Frontal cortex (tissue), 4 donors: ENCODE data around the gene ATXN3L. TPM values are rescaled to one million over a fixed set of nuclear protein-coding genes. Genes with fewer than 3 reads are reported as not detected.

ENCODE experiments used
- DNase-seq, 2 donors: peaks; one replicate each; pipeline ENCODE4 v3.0.0; 2012; ENCODE audit warnings: low spot score in 2 of 2
- FAIRE-seq: peaks from 2 replicates; lab custom pipeline; 2012; peaks lifted over from hg19 to GRCh38; lab: Jason Lieb, UNC
- total RNA-seq: library from RNA; depleted of rRNA; stranded (reverse); fragments of >200 nt; gene quantifications from one replicate; pipeline ENCODE4 v1.2.3, GENCODE V29; 2014
- donor health status: control.
- donor health status: control.
- donor health status: control.

Gene ATXN3L
- not detected for total RNA-seq

DNA sequence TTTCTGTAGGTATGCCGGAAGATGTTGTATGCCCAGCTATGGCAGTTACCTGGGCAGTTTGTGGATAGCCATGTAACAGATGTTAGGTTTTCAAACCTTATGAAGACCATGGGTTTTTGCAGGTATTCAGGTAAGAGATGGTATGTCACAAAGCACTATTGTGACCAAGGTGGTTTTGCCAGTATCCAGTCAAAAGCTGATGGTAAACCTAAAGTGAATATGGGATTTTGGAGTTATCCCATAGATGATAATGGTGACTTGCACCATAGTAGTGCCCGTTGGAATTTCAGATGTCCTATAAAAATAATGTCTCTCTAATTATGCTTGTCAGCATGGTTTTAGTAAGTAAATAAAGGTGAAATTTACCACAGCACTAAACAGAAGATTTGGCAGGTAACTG, at the start of gene ATXN3L:
ATXN3L (minus strand) TSS at position 101 of the 400 bp plus-strand sequence. CDS start 119 bp downstream, outside the sequence.
- no peak for FAIRE-seq

DNA sequence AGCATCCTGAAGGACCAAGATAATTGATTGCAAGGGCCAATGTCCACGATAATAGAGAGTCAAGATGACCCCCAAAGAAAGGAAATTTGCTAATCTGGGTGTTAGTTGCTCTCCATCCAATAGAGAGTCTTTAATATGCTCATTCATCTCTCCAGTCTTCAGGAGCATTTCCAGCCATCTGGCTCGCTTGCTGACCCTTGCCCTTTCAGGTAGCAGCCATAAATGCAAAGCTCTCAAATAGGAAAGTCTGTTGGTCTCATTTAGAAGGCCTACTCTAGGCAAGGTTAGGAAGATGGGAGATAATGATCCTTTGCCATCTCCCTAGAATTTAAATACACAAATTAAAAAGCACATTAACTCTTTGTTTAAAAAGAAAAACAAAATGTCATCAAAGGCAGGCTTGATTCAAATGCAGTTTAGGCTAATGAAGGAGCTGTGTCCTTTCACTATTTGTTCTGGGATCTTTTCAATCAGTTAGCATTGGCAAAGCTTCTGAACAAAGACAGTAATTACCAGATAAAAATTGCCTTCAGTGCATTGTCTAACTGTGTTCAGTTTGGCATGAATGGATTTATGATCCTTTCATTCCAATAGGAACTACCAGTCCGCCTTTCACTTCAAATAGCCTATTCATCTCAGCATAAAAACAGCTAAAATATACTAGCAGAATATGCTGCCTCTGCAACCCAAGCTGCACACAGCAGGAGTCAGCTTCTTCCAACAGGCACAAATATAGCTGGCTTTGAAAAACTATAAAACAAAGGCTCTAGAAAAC, 49.6 kb upstream of the ATXN3L start:
- FAIRE-seq = no peak

More for the DNA sequence above, at the start of gene ATXN3L:
- no peak for DNase-seq

DNA sequence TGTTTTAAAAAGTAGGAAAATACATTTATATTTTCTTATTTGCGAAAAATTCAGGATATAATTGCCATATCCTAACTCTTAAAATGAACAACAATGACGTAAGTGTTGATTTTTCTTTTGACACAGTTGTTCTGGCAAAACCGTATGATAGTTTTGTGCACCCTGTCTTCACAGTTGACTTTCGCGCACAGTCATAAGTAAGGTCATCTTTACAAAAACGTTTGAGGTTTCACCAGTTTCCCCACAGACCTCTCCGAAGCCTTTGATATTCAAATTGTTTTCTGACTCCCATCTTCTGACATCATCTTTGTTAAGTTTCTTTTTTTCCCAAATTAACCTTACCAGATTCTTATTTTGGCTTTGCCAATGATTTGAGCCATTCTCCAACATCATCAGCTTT, 48.1 kb upstream of the ATXN3L start:
- DNase-seq = no peak
- no peak for FAIRE-seq

More for the DNA sequence above, 49.6 kb upstream of the ATXN3L start:
- no peak for DNase-seq

DNA sequence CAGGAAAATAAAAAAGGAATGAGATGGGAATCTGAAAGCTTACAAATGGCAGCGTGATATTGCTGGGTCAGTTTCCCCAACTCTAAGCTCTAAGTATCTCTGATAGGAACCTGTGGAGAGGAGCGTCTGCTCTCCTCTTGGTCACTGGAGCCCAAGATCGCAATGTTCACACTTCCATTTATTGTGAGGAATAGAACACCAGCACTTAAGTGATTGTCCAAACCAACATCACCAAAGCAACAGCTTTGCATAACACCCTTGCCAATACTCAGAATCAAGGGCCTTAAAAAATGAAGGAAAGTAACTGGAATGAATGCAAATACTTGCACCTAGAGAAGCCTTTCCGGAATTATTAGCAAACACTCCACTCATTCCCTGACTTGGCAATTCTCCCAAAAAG, 46.8 kb upstream of the ATXN3L start:
- FAIRE-seq = no peak

DNA sequence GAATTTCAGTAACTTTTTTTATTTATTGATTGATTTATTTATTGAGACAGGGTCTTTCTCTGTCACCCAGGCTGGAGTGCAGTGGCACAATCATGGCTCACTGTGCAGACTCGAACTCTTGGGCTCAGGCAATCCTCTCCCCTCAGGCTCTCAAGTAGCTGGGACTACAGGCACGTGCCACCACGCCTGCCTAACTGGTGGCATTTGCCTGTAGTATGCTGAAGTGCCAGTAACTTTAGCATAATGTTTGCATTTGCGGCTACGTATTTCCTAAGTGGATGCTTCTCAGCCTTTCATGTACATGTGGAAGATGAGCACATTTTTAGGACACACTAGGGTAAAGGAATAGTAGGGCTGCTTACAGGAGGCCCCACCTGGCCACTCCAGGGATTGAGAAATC, 45.3 kb upstream of the ATXN3L start:
- no peak for DNase-seq
- FAIRE-seq = no peak

More for the DNA sequence above, 46.8 kb upstream of the ATXN3L start:
- DNase-seq = no peak

DNA sequence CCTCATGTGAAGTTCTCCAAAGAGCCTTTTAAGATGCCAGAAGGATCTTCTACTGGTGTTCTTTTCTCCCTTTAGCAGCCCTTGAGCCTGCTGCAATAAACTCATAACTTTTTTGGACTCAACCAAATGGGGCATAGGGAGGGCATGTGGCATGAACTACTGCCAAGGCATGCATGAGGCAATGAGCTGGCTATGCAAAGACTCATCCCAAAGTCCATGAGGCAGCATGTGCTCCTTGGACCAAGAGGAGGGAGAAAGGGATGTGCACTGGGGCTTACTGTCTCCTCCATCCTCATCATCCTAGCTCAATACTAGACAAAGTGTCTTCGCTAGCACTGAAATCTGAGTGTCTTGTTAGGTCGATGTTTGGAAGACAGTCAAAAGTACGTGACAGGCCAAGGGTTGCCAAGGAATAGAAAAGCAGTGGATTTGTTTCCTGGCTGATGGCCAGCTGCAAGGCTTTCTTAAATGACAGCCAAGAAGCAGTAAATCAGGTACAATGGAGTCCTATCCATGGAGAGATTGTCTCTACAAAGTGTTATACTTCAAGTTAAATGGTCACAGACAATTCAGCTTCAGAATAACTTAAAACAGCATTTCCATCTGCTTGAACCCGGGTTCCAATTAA, 44.5 kb upstream of the ATXN3L start:
- DNase-seq (no peak), FAIRE-seq (no peak)

DNA sequence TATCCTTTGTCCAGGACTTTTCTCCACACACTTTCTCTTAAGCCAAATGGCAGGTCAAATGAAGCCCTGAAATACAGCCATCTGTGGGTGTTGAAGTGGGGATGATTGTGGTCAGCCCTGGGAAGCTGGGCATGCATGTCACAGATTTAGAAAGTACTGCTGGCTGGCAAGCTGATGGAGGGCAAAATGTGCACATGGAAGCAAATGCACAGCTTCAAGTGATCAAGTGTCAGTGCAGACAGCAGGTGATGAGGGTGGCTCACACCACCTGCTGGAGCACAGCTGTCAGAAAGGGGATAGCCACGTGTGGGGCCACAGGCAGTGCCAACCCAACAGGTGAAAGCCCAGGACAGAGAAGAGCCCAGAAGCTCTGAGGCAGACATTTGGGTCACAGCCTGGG, 40.3 kb upstream of the ATXN3L start:
- no peak for FAIRE-seq
- DNase-seq = no peak

DNA sequence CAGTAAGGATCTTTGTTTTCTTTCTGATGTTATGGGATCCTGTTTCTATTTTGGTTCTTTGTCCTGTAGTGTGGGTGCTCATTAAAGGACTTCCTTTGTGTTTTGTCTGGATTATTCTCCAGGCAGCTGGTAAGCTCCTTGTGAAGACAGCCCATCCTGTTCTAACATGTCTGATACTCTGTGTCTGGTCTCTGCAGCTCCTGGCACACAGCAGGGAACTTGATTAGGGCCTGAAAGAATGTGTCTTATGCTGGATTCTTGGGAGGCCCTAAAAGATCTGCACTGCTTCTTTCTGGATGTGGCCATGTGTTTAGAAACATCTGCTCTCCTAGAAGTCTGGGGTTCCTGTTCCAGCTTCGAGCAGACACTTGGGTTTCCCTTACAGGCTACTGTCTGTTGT, 38.1 kb upstream of the ATXN3L start:
- FAIRE-seq (no peak), DNase-seq (no peak)

DNA sequence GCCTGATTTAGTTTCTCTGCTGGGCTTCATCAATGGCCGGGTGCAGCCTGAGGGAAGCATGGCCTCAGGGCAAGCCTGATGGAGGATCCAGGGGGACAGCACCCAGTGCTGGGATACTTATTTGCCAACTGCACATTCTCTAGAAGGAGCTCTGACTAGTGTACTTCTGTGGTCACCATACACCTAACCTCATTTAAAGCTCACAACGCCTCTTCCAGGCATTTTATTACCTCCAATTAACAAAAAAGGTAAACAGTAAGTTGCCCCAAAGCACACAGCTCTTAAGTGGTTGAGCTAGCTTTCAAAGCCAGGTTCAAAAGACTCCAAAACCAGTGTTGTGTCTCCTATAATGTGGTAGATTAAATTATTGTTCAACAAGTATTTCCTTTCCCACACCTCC, 26.8 kb upstream of the ATXN3L start:
- DNase-seq (no peak), FAIRE-seq (no peak)

DNA sequence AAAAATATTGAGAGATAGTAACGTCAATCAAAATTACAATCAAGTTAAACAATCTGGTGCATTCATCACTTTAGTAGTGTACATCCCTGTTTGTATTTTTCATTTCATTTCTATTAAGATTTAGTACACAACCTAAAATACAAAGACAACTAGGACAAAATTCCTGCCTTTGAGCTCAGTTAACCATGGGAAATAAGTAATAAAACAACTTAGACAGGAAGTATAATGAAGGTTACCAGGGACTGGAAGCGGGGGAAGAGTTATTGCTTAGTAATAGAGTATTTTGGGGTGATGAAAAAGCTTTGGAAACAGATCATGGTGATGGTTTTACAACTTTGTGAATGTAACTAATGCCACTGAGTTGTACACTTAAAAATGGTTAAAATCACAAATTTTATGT, 25.6 kb upstream of the ATXN3L start:
- no peak for FAIRE-seq
- DNase-seq = no peak

DNA sequence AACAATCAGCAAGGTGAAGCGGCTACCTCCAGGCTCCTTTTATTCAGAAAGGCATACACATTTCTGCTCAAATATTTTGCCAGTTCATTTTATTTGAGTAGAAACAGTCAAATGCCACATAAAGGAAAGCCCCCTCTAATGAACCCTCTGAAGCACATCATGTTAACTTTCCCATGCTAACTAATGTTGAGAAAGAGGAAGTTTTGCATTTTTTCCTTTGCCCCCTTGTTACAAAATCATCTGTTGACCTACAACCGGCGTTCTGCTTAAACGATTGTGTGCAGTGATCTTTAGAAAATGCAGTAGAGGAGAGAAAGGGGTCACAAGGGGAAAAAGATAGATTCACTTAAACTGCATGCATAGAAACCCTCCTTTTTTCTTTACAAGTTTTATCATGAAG, 25.2 kb upstream of the ATXN3L start:
- FAIRE-seq (no peak), DNase-seq (no peak)

DNA sequence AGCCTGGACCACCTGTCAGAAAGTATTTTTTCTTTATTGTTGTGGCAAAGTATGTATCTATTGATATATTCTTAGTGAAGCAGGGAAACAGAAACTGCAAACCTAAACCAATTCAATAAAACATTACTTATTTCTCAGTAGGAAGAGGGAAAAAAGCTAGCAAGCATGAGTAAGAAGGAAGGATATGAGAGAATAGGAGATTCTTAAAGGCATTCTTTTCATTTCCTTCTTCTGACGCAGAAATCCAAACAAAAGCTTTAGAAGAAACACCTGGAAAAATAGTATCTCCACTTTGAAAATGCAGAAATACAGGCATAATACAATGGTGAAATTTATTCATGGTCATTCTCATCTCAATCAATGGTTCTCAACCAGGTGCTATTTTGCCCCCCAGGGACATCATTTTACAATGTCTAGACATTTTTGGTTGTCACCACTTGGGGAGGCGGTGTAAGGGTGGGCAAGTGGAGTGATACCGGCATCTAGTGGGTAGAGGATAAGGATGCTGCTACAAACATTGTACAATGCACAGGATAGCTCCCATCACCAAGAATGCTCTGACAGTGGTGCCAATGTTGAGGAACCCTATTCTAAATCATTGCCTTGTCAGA, 21.7 kb upstream of the ATXN3L start:
- no peak for FAIRE-seq
- DNase-seq = no peak

DNA sequence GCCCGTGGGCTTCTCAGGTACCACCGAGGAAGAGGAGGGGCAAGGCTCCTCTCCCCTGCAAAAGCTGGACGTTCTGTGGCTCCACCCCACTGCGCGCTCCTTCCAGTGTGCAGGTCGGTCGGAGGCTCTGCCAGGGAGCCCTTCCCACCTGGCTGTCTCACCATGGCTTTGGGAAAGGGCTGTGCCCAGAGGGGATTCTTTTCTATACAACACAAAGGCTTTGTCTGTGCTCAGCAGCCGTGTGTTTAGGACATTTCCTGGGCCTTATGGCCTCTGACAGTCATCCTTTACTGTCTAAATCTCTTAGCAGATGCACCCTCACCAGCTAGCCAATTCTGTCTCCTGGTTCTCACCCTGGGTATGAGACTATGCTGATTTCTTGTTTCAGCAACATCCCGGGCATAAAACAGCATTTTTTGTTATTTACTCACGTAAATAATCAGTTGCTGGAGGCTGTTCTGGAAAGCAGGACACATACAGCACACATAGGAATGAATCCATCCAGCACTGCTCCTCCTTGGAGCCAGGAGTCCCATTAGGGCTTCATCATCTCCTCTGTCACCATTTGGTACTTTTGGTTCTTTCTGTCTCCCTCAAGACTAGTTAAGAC, 20.4 kb upstream of the ATXN3L start:
- DNase-seq (no peak), FAIRE-seq (no peak)

DNA sequence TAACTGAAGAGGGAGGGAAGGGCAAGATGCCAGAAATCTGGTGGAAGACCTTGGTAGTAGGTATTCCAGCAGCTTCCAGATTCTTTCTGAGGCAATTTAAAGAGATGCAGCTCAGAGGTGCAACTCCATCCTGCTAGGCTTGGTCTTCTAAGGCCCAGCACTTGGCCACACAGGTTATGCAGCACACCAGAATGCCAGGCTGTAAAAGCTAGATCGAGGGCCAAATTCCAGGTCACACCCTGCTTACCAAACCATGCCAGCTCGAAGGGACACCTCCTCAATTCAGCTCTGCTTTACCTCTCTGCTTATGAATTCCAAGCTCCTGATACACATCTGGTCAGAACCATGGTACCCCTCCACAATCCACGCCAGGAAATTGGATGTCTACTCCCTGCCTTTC, 19.8 kb upstream of the ATXN3L start:
- FAIRE-seq (no peak), DNase-seq (no peak)

DNA sequence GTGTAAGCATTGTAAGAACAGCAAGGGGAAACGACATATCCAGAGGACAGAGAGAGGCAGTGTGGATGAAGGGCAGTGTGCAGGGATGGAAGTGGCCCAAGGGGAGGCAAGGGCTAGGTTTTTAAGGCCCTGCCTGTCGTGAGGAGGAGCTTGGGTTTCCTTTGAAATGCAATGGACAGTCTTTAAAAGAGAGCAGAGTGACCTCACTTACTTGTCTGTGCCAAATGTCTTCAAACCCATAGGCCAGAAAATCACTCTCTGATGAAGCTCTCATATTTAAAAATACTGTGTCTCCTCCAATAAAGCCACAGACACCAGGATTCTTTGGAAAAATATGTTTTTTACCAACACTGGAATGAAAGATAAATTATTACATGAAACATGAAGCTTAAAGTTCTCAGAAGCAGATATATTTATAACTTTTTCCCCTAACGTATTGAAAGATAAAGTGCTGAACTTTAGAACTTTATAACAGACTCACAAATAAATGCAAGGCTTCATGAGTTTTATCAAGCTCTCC, 19.2 kb upstream of the ATXN3L start:
- no peak for FAIRE-seq
- DNase-seq = no peak

DNA sequence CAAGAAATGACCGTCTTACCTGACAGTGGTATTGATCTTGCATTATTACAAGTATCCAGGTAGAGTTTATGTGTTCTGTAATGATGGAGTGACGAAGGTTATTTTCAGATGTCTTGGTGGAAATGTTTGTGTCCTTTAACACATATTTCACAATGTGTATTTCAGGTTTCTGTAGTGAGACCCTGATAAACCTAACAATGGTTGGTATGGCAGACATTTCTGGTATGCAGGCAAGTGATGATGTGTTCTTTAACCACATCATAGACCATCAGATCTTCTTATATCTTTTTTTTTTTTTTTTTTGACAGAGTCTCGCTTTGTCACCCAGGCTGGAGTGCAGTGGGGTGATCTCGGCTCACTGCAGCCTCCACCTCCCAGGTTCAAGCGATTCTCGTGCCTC, 14.6 kb upstream of the ATXN3L start:
- FAIRE-seq = no peak
- no peak for DNase-seq

DNA sequence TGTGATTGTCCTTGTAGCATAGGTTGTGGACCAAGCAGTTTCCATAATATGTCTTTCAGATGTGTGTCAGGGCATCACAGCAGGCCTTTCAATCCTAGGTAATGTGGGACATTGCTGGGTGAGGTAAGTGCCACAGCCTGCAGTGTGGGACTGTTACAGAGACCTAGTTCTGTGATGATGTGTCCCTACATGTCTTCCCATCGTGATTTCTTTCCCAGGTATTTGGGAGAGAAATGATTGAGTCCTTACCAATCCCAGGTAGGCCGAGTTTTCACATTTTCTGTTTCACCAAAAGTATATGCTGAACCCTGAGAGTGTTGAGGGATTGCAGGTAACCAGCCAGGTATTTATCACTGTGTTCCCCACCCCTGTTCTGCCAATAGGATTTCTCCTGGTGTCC, 10.6 kb upstream of the ATXN3L start:
- DNase-seq = no peak
- FAIRE-seq = no peak

DNA sequence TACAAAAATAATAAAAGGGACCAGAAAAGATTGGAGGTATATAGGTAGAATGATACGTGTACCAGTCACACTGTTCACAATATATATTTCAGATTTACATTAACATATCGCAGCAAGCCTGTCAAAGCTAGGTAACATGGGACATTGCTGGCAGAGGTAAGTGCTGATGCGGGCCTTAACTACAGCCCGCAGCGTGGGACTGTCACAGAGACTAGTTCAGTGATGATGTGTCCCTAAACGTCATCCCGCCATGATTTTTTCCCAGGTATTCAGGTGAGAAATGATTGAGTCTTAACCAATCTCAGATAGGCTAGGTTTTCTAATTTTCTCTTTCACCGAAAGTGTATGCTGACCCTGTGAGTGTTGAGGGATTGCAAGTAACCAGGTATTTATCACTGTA, 7.8 kb upstream of the ATXN3L start:
- no peak for DNase-seq
- no peak for FAIRE-seq

DNA sequence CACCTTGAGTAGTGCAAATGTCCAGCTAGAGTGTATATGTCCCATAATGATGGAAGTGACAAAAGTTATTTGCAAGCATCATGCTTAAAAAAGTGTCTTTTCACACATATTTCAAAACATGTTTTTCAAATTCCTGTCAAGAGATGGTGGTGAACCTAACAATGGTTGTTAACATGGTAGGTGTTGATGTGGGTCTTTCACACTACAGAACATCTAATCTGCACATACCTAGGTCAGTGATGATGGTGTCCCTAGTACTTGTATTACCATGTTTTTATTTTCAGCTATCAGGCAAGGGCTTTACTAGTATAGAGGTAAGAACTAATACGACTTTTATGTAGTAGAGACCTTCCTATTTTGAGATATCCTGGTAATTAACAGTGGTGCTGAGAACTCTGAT, 3.4 kb upstream of the ATXN3L start:
- DNase-seq (no peak), FAIRE-seq (no peak)

DNA sequence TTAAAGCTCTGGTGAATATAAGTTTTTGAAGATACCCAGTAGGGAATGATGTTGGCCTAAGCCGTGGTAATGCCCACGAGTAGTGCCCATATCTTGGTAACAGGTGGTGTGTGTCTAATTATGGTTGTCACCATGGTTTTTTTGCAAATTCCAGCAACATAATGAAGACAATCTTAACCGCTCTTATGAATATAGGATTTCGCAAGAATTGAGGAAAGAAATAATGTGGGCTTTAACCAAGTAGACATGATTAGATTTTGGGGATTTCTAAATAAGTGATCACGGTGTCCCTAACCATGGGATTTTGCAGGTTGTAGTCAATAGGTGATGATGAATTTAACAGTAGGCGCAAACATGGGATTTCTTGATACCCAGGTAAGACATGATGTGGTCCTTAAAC, 2.5 kb downstream of the ATXN3L start:
- DNase-seq = no peak
- FAIRE-seq = no peak

DNA sequence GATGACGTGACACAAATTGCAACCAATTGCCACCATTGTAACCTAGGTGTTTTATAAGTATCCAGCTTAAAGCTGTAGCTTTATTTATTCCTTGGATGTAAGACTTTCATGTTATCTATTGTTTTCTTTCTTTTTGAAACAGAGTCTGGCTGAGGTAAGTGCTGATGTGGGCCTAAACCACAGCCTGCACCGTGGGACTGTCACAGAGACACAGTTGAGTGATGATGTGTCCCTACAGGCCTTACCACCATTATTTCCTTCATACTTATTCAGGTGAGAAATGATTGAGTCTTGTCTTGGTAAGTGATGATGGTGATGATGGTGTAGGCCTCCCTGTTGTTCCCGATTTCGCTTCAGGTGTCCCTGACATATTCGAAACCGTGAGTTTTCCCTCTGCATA, 8.3 kb downstream of the ATXN3L start:
- FAIRE-seq (no peak), DNase-seq (no peak)
